ENCODE data around the gene LUZP2. TPM values are rescaled to one million over a fixed set of nuclear protein-coding genes. Genes with fewer than 3 reads are reported as not detected.

Gene LUZP2
- total RNA-seq, 1 experiment from 2014 or later, result not detected

DNA sequence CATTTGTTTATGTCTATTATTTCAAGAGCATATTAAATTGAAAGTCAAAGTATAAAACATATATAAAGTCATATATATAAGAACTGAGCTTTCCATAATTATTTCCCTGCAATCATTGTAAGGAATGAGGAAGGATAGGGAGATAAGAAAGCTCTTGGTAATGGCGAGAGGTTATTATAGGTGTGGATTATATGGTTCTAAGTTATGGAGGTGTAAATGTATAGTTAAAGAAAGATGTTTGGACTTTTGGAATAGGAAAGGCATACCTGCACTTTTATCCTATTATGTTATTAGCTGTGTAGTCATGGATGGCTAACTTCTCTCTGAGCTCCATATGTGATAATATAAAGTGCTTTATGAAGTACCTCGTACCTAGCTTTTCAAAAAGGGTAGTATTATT is 127.6 kb downstream of the LUZP2 start:
- H3K36me3 ChIP-seq (ENCODE audit: control insufficient read depth, insufficient read depth, low read length), result no peaks in the 10 kb centered on the region
- Mint-ChIP-seq H3K36me3 (ENCODE audit: insufficient read depth, unreplicated experiment) (no peaks in the 10 kb centered on the region), H3K4me1 (ENCODE audit: low read depth, unreplicated experiment) (peaks cover 7% of the 10 kb centered on the region), H3K27me3 (ENCODE audit: insufficient read depth, unreplicated experiment) (no peaks in the 10 kb centered on the region), H3K4me3 (ENCODE audit: unreplicated experiment) (no peak overlapping the region), H3K9me3 (ENCODE audit: unreplicated experiment) (no peaks in the 10 kb centered on the region), H3K27ac (ENCODE audit: unreplicated experiment) (no peak overlapping the region)
- CTCF ChIA-PET, result no interaction called here
- H3K4me1 ChIP-seq, result peaks cover 10% of the 10 kb centered on the region; the same call in 1 of the 2 replicates
- intact Hi-C loops (cut with micrococcal nuclease; ENCODE audit: unreplicated experiment), result no loop called here
- H3K27me3 ChIP-seq (replicated peaks; ENCODE audit: control insufficient read depth, insufficient read depth, low read length), result no peaks in the 10 kb centered on the region
- POLR2A ChIA-PET, result no interaction called here
- DNase-seq, result no peak
- no TSS peak for BruUV-seq (replicated peaks)
- TF ChIP-seq, protein P1, sequence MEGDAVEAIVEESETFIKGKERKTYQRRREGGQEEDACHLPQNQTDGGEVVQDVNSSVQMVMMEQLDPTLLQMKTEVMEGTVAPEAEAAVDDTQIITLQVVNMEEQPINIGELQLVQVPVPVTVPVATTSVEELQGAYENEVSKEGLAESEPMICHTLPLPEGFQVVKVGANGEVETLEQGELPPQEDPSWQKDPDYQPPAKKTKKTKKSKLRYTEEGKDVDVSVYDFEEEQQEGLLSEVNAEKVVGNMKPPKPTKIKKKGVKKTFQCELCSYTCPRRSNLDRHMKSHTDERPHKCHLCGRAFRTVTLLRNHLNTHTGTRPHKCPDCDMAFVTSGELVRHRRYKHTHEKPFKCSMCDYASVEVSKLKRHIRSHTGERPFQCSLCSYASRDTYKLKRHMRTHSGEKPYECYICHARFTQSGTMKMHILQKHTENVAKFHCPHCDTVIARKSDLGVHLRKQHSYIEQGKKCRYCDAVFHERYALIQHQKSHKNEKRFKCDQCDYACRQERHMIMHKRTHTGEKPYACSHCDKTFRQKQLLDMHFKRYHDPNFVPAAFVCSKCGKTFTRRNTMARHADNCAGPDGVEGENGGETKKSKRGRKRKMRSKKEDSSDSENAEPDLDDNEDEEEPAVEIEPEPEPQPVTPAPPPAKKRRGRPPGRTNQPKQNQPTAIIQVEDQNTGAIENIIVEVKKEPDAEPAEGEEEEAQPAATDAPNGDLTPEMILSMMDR (IDR thresholded peaks at IDR 0.05; ENCODE audit: insufficient read depth in 1 of 2, low read depth in 1 of 2, low read length in 1 of 2, severe bottlenecking in 1 of 2, unreplicated experiment in 1 of 2), result no peak
- no peaks in the 10 kb centered on the region for H3K9me3 ChIP-seq
- H3K4me3 ChIP-seq (ENCODE audit: low read depth, low read length), result no peak overlapping the region

DNA sequence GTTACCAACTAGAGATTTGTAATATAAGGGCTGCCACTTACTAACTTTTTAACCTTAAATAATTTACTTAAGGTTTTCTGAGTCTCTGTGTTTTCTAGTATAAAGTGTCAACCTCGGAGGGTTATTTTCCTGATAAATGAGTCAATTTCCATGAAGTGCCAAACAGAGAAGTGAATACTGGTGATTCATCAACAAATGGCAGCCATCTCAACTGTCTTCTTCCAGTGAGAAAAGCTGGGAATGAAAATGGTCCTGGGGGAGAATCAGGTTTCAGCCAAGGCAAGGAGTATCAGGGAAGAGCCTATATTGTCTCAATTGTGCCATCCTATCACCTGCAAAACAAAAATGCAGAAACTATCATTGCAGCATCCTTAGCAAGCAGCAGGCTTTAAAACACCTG is 129.1 kb downstream of the LUZP2 start:
- TF ChIP-seq, protein P1 (IDR thresholded peaks at IDR 0.05; ENCODE audit: insufficient read depth in 1 of 2, low read depth in 1 of 2, low read length in 1 of 2, severe bottlenecking in 1 of 2, unreplicated experiment in 1 of 2), result no peak
- no peak overlapping the region for H3K4me3 ChIP-seq (ENCODE audit: low read depth, low read length)
- no peak for DNase-seq
- H3K4me3 Mint-ChIP-seq (ENCODE audit: unreplicated experiment), result no peak overlapping the region
- no peaks in the 10 kb centered on the region for H3K27me3 Mint-ChIP-seq (ENCODE audit: insufficient read depth, unreplicated experiment)
- peaks cover 10% of the 10 kb centered on the region; the same call in 1 of the 2 replicates for H3K4me1 ChIP-seq
- no peaks in the 10 kb centered on the region for H3K9me3 ChIP-seq
- intact Hi-C loops (cut with micrococcal nuclease; ENCODE audit: unreplicated experiment), result no loop called here
- ChIA-PET CTCF (no interaction called here), POLR2A (no interaction called here)
- no peaks in the 10 kb centered on the region for H3K36me3 Mint-ChIP-seq (ENCODE audit: insufficient read depth, unreplicated experiment)
- BruUV-seq (replicated peaks), result no TSS peak
- H3K9me3 Mint-ChIP-seq (ENCODE audit: unreplicated experiment), result no peaks in the 10 kb centered on the region
- no peaks in the 10 kb centered on the region for H3K36me3 ChIP-seq (ENCODE audit: control insufficient read depth, insufficient read depth, low read length)
- peaks cover 7% of the 10 kb centered on the region for H3K4me1 Mint-ChIP-seq (ENCODE audit: low read depth, unreplicated experiment)
- H3K27me3 ChIP-seq (replicated peaks; ENCODE audit: control insufficient read depth, insufficient read depth, low read length), result no peaks in the 10 kb centered on the region
- H3K27ac Mint-ChIP-seq (ENCODE audit: unreplicated experiment), result no peak overlapping the region

DNA sequence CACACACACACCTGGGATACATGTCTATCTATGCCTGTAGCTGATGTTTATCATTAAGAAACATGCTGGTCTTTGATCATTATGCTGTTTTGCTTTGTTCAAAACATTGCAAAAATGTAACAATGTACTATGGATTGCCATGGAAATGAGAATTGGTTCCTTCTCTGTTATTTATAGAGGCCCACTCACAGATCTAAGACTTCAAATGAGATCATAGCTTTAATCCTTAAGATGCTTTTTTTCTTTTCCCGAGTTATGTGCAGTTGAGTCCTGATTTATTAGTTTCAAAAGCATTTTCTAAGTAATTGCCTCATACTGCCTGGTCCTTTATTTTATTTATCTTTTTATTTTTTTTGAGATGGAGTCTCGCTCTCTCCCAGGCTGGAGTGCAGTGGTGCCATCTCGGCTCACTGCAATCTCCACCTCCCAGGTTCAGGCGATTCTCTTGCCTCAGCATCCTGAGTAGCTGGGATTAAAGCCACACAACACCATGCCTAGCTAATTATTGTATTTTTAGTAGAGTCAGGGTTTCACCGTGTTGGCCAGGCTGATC is 131.4 kb downstream of the LUZP2 start:
- DNase-seq, result no peak
- H3K27me3 Mint-ChIP-seq (ENCODE audit: insufficient read depth, unreplicated experiment), result no peaks in the 10 kb centered on the region
- H3K27me3 ChIP-seq (replicated peaks; ENCODE audit: control insufficient read depth, insufficient read depth, low read length), result no peaks in the 10 kb centered on the region
- no peak overlapping the region for H3K27ac Mint-ChIP-seq (ENCODE audit: unreplicated experiment)
- POLR2A ChIA-PET, result no interaction called here
- H3K36me3 Mint-ChIP-seq (ENCODE audit: insufficient read depth, unreplicated experiment), result no peaks in the 10 kb centered on the region
- H3K9me3 Mint-ChIP-seq (ENCODE audit: unreplicated experiment), result no peaks in the 10 kb centered on the region
- no peak overlapping the region for H3K4me3 Mint-ChIP-seq (ENCODE audit: unreplicated experiment)
- H3K36me3 ChIP-seq (ENCODE audit: control insufficient read depth, insufficient read depth, low read length), result no peaks in the 10 kb centered on the region
- no peaks in the 10 kb centered on the region for H3K4me1 ChIP-seq
- no peaks in the 10 kb centered on the region for H3K9me3 ChIP-seq
- BruUV-seq (replicated peaks), result no TSS peak
- TF ChIP-seq, protein P1 (IDR thresholded peaks at IDR 0.05; ENCODE audit: insufficient read depth in 1 of 2, low read depth in 1 of 2, low read length in 1 of 2, severe bottlenecking in 1 of 2, unreplicated experiment in 1 of 2), result no peak
- intact Hi-C loops (cut with micrococcal nuclease; ENCODE audit: unreplicated experiment), result no loop called here
- H3K4me1 Mint-ChIP-seq (ENCODE audit: low read depth, unreplicated experiment), result no peaks in the 10 kb centered on the region
- no peak overlapping the region for H3K4me3 ChIP-seq (ENCODE audit: low read depth, low read length)
- CTCF ChIA-PET, result no interaction called here

Measured in Caco-2 (cell line).